SW 1271 (cell line): ENCODE measurements around the gene SFSWAP.
"Not testable (repeated sequence)": the region's sequence is repeated elsewhere in the genome, so short reads cannot be mapped to it uniquely, and the experiment has no call there.

Experiments used
- DNase-seq, 2 experiments: peaks; one replicate each; lab custom pipeline; 2025; lab: John Stamatoyannopoulos, UW

Gene SFSWAP

DNA sequence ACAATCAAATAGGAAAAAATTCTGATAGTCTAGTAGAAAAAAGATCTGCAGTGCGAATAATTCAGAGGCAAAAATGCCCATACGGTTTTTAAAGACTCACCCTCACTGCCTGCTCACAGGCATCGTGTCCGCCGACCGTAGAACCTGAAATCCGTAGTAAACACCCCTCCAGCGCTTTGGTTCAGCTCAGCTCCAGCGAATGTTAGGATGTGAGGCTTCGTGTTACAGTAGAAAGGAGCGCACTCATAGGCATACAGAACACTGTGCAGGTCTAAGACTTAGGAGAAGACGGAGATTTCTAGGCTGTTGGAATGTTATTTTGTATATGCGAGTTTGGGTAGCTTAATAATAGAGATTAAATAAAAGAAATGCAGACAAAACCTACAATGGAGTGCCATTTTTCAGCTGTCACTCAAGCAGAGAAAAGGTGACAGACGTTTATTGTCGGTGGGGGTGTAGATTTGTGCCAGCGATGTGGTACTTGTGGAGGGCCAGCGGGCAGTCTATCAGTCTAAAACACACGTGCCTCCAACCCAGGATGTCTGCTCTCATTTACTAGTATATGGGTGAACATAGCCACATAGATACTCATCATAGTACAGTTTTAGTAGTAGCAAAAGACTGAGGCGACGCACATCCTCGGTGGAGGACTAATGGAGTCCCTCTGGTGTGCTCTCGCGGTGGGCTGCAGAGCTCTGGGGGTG lies 25.7 kb downstream of the SFSWAP start:
- no peak for DNase-seq

- DNase-seq: peak; percentile 67 to 72
Observed at GRCh38 chr12:131737150-131737827, 26.4 kb downstream of the SFSWAP start.

DNA sequence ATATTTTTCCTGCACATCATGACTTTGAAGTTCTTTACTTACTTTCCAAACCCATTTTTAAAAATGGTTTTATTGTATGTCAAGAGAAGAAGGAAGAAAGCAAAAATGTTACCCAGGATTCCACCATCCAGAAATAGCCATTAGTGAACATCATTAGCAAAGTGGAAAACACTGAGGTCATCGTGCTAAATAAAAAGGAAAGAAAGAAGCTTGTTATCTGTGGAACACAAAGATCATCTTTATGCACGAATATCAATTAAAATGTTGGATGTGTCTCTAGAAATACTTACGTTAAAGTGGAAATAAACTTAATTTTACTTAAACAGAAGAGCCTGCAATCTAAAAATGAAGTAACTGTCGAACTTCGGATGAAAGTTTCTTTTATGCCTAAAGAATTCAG lies 27.3 kb downstream of the SFSWAP start:
- no peak for DNase-seq

DNA sequence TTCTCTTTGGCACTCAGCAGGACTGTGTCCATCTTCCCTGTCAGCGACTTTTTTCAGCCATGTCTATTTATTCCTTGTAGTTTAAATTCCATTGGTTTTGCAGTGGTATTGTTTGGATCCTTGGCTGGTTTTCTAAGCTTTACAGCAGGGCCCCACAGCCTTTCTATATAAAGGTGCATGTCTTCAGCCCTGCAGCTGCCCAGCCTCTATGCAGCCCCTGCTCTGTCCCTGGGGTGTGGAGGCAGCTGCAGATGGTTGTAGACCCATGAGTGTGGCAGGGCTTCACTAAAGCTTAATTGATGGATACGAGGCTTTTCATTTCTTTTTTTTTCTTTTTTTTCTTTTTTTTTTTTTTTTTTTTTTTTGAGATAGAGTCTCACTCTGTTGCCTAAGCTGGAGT lies 29.7 kb downstream of the SFSWAP start:
- DNase-seq: no peak

DNA sequence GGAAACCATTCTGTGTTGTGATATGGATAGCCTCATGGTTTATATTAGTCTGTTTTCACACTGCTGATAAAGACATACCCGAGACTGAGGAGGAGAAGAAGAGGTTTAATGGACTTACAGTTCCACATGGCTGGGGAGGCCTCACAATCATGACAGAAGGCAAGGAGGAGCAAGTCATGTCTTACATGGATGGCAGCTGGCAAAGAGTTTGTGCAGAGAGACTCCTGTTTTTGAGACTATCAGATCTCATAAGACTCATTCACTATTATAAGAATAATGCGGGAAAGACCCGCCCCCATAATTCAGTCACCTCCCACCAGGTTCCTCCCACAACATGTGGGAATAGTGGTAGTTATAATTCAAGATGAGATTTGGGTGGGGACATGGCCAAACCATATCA lies 31.9 kb downstream of the SFSWAP start:
- DNase-seq: not testable (repeated sequence)

DNA sequence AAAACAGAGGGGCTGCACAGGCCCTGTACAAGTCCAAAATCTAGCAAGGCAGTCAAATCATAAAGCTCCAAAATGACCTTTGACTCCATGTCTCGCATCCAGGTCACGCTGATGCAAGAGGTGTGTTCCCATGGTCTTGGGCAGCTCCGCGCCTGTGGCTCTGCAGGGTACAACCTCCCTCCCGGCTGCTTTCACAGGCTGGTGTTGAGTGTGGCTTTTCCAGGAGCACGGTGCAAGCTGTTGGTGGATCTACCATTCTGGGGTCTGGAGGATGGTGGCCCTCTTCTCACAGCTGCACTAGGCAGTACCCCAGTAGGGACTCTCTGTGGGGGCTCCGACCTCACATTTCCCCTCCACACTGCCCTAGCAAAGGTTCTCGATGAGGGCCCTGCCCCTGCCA lies 32.5 kb downstream of the SFSWAP start:
- not testable (repeated sequence) for DNase-seq

DNA sequence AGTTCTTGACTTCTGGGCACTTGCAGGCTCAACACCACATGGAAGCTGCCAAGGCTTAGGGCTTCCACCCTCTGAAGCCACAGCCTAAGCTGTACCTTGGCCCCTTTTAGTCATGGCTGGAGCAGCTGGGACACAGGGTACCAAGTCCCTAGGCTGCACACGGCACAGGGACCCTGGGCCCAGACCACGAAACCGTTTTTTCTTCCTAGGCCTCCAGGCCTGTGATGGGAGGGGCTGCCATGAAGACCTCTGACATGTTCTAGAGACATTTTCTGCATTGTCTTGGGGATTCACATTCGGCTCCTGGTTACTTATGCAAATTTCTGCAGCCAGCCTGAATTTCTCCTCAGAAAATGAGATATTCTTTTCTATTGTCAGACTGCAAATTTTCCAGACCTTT lies 33.0 kb downstream of the SFSWAP start:
- DNase-seq: not testable (repeated sequence)

DNA sequence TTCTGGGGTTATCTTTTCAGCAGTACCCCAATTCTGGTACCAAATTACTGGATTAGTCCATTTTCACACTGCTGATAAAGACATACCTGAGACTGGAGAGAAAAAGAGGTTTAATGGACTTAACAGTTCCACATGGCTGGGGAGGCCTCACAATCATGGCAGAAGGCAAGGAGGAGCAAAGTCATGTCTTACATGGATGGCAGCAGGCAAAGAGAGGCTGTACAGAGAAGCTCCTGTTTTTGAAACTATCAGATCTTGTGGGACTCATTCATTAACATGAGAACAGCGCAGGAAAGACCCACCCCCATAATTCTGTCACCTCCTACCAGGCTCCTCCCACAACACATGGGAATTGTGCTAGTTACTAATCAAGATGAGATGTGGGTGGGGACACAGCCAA lies 33.8 kb downstream of the SFSWAP start:
- DNase-seq: not testable (repeated sequence)

- no peak for DNase-seq
Observed at GRCh38 chr12:131745706-131746105, 34.8 kb downstream of the SFSWAP start.

DNA sequence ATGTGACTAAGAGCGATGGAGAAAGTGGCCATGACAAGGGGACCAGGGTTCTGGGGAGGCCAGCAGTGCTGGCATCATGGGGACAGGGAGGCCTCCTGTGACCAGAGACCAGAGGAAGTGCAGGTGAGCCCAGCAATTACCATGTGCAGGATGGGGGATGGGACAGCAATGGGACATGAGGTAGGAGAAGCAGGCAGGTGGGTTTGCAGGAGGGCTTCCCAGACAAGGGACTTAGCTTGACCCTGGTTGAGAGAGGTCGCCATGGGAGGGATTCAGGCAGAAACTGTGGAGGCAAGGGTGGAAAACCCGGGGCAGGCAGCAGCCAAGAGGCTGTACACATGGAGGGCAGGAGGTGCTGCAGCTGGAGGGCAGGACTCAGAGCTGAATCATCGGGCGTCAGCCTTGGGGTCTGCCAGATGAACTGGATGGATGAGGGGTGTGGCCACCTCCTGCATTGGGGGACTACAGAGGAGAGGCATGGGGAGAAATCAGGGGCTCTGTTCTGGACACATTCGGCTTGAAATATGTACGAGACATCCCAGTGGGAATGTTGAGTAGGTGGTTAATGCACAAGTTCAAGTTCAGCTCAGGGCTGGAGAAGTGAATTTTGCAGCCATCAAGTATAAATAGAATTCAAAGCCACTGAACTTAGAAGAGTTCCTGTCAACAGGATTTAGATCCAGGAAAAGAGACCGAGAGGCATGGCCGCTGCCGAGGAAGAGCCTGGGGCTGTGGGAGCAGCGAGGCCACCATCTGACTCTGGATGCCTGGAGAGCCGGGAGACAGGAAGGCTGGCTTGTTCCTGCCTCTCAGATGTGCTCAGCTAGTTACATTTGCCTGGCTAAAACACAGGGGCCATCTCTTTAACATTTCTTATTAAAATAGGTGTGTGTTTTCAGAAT lies 36.6 kb downstream of the SFSWAP start:
- no peak for DNase-seq

DNA sequence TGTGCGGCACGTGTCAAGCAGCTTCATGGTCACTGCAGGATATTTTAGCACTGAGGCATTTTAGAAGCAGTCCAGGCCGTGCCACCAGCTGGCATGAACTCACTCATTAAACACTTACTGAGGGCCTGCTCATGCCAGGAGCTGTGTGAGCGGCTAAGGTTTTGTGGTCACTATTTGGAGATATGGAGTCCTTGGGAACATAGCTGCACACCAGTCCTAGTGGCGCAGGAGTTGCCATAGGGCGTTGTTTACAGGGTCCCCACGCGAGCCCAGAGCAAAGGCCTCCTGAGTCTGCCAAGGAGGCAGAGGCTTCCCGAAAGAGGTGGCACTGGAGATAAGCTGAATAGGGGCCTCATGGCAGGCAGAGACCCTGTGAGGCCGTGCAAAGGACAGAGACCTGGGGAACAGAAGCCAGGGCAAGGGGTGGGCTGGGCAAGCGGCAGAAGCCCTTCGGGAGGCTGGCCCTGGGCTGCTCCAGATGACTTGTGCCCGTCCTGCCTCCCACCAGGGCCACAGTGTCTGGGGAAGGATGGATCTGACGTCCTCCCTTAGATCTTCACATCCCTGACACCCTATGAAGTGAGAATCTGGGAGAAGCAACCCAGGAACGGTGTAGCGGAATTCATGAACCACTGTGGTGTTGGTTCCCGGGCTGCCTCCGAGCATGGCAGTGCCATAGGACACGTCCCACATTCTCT lies 38.9 kb downstream of the SFSWAP start:
- DNase-seq: no peak

DNA sequence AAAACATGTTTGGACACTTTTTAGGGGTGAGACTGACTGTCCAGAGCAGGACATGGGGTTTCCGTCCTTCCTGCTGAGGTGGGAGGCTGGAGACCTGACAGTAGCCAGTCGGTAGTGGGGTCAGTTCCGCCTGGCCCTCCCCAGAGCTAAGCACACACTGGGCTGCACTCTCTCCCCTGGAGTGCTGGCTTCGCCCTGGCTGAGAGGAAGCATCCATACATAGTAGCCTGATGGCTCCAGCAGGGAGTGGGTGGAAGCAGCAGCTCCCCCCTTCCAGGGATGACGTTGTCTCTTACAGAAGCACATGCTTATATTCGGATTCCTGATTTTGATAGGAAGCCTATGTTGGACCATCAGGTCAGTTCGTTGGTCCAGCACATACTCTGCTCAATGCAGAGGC lies 40.4 kb downstream of the SFSWAP start:
- DNase-seq: no peak

DNA sequence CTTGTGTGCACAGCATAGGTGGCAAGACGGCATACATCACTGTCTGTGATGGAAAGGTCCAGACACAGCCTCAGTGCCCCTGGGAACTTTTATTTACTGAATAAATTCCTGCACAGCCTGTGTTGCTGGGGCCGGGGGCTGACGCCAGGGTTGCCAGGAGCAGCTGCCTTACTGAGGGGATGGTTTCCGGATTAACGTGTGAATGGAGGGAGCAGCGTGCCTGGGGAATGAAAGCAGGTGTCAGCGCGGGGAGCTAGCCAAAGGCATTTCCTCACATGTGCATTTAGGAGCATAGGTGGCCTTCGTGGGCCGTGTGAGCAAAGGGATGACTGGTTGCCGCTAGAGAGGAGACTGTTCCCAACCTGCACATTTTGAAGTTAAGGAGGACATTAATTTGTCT lies 41.6 kb downstream of the SFSWAP start:
- DNase-seq: no peak

DNA sequence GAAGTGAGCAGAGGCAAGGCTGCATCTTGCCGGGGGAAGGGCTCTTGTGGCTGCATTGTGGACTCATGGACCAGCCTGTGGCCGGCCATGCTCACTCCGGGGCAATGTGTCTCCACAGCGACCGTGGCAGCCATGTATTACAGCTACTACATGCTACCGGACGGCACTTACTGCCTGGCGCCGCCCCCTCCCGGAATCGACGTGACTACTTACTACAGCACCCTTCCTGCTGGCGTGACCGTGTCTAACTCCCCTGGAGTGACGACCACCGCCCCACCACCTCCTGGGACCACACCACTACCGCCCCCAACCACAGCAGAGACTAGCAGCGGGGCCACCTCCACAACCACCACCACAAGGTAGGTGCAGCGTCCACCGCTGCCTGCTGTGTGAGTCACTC lies 42.1 kb downstream of the SFSWAP start:
- no peak for DNase-seq

DNA sequence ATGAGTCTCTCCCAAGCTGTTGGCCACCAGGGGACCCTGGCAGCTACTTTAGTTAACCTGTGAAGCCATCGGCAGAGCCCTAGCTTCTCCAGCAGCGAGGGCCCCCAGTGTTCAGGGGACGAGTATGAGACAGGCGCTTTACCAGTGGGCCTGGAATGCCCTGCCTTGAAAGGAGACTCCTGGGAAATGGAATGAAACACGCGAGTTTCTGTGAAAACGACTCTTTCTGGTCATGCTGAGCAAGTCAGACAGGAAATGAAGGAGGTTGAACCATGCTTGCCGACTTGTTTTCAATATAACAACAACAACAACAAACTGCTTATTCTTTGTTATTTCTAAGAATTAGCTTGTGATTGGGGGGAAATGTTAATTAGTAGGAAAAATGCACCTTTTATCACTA lies 42.9 kb downstream of the SFSWAP start:
- no peak for DNase-seq

DNA sequence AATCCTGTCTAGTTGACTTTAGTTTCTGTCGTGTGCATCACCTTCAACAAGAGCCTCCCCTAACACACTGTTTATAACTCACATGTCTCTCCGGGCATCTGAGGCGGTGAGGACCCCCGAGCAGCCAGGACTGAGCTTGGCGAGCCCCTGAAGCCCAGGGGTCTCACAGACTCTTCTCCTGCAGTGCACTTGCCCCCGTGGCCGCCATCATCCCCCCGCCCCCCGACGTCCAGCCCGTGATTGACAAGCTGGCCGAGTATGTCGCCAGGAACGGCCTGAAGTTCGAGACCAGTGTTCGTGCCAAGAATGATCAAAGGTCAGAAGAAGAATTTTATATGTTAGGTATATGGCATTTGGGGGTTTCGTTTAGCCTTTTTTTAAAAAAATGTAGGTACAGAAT lies 43.3 kb downstream of the SFSWAP start:
- no peak for DNase-seq

DNA sequence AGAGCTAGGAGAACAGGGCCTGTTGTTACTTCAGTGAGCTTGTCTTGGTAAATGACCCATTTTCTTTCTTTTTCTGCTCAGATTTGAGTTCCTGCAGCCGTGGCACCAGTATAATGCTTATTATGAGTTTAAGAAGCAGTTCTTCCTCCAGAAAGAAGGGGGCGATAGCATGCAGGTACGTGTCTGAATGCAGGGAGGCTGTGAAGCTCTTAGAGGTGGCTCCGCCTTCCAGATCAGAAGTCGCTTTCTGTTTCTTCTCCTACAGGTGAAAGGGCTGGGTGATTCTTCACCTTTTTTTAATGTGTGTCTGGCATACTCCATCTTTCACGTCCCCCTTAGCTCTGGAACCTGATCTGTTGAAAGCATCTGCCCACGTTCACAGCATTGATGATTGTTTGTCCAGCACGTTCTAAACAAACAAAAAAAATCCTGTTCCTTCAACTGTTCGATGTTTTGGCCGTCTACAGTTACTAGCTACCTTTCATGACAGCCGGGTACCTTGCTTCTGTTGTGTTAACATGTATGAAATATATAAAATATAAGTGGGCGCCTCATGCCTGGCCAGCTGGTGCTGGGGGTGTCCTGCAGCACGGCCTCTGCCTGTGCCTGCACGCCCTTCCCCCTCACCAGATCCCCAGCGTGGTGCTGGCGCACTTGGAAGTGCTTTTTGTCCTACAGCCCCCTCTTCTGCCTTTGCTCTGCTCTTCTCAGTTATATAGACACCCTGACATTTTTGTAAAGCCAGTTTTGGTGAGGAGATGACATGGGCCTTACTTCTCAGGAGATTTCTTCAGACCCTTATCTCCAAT lies 44.6 kb downstream of the SFSWAP start:
- DNase-seq: peak in 1 of 2 experiments; percentile 59

GRCh38 chr12:131756441-131756840 lies 45.6 kb downstream of the SFSWAP start:
- DNase-seq: no peak

DNA sequence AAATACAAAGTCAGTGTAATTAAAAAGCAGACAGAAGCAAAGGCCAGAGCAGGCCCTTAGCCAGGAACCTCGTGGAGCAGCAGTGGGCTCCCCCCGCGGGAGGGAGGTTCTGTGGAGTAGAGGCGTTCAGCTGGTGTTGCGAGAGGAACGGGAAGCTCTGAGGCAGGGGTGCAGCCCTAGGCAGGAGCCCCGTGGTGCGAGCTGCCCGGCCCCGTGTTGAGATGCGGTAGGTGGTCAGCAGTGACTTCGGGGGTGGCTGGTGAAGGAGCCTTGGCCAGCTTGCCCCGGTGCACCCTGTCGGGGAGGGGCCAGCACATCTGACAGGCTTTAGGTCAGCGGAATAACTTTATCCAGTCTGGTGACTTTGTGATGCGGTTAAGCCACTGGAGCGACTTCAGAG lies 46.2 kb downstream of the SFSWAP start:
- DNase-seq: no peak

DNA sequence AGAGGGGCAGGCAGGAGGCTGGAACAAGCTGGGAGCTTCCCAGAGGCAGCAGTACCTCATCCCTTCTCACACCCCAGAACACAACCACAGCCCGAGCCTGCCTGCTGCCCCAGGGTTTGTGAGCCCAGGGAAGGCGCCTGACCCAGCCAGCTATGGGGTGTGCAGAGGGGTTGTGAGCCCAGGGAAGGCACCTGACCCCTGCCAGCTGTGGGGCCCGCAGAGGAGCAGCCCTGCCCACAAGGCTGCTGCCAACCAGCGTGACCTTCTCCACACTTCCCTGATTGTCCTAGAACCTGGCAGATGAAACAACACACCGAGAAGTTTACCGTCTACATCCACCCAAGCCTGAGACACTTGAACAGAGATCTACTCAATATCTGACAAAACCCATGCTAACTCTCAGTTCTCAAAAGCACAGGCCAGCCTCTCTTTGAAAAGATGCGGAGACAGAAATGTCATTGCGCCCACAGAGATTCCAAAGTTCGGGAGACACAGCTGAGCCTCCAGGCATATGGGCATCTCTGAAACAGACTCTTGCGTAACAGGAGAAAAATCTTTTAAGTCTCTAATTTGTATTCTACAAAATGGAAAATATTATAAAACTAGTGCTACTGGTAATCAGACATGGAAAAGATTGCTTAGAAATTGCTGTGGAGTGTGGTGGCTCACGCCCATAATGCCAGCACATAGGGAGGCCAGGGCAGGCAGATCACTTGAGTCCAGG lies 47.3 kb downstream of the SFSWAP start:
- DNase-seq: no peak

- no peak for DNase-seq
Observed at GRCh38 chr12:131759176-131759575, 48.3 kb downstream of the SFSWAP start.
